Measurements from ENCODE around the gene PPP1R3D.

- TF ChIP-seq CTCF (IDR thresholded peaks at IDR 0.05): no peak
- no peak for TF ChIP-seq POLR2A (IDR thresholded peaks at IDR 0.05)
Observed at GRCh38 chr20:59903621-59904020, 36.5 kb downstream of the PPP1R3D start.
